GM23248 (cell line): Measurements from ENCODE around the gene CCL11.

Source experiments
- EZH2 ChIP-seq: fragments of 200-600 bp; sonication (generic); IDR thresholded peaks from 2 replicates; pipeline ENCODE4 v1.6.1; 2018; ENCODE audit warnings: antibody characterized with exemption, mild to moderate bottlenecking; ENCODE audit not compliant: insufficient read depth, poor library complexity, severe bottlenecking
- EZH2phosphoT487 ChIP-seq: fragments of 200-600 bp; sonication (generic); IDR thresholded peaks from 2 replicates; pipeline ENCODE4 v1.6.1; 2018; ENCODE audit warnings: antibody characterized with exemption, moderate library complexity, mild to moderate bottlenecking, low read depth; ENCODE audit not compliant: insufficient read depth

DNA sequence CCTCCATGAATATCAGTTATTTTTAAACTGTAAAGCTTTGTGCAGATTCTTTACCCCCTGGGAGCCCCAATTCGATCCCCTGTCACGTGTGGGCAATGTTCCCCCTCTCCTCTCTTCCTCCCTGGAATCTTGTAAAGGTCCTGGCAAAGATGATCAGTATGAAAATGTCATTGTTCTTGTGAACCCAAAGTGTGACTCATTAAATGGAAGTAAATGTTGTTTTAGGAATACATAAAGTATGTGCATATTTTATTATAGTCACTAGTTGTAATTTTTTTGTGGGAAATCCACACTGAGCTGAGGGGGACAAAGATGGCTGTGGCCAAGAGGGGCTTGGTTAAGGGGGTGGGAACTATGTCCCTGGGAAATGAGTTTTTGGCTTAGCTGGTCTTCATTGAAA lies 2.3 kb downstream of the CCL11 start:
- TF ChIP-seq EZH2 (no peak), EZH2phosphoT487 (no peak)
